Measurements from ENCODE around the gene UBASH3A. TPM values are rescaled to one million over a fixed set of nuclear protein-coding genes. Genes with fewer than 3 reads are reported as not detected.

UBASH3A gene
- total RNA-seq, 4 donors from 2014 or later: 0.40 TPM; not detected in 3

DNA sequence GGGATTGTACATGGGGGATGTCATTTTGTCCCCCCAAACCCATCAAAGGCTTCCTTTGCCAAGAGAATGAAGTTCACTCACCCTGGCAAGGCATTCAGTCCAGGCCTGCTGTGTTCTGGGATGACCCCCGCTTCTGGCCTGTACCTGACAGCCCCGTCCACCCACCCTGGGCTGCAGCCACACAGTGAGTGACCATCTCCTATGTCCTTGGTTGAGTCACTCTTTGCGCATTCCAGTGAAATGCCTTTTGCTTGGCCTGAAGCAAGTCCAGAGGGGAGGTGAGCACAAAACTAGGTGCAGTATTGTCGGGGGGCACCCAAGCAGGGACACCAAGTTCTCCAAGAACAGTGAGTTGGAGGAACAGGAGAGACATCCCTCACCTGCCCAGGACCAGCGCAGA, 18.1 kb upstream of the UBASH3A start:
- WGBS, 2 donors (ENCODE audit: low coverage in 1 of 2): 91 to 100% methylated on average over 1 to 3 of the region's 5 CpGs
- TF ChIP-seq POLR2A (IDR thresholded peaks at IDR 0.05): no peak
- TF ChIP-seq, protein P1, sequence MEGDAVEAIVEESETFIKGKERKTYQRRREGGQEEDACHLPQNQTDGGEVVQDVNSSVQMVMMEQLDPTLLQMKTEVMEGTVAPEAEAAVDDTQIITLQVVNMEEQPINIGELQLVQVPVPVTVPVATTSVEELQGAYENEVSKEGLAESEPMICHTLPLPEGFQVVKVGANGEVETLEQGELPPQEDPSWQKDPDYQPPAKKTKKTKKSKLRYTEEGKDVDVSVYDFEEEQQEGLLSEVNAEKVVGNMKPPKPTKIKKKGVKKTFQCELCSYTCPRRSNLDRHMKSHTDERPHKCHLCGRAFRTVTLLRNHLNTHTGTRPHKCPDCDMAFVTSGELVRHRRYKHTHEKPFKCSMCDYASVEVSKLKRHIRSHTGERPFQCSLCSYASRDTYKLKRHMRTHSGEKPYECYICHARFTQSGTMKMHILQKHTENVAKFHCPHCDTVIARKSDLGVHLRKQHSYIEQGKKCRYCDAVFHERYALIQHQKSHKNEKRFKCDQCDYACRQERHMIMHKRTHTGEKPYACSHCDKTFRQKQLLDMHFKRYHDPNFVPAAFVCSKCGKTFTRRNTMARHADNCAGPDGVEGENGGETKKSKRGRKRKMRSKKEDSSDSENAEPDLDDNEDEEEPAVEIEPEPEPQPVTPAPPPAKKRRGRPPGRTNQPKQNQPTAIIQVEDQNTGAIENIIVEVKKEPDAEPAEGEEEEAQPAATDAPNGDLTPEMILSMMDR (IDR thresholded peaks at IDR 0.05): no peak
- no peak for TF ChIP-seq EP300 (IDR thresholded peaks at IDR 0.05)
- TF ChIP-seq POLR2AphosphoS5 (IDR thresholded peaks at IDR 0.05): no peak
- peaks cover 64% of the 10 kb centered on the region for H3K27me3 ChIP-seq

GRCh38 chr21:42386034-42386591, 17.6 kb upstream of the UBASH3A start:
- Histone ChIP-seq H3K27me3 (peaks cover 69% of the 10 kb centered on the region), H3K27ac (no peak overlapping the region), H3K9me3 (peaks cover 0 to 21% (median 0%) of the 10 kb centered on the region in 3 donors), H3K4me3 (no peak overlapping the region), H3K4me1 (no peaks in the 10 kb centered on the region), H3K36me3 (no peaks in the 10 kb centered on the region)
- no peak for ATAC-seq
- TF ChIP-seq EP300 (IDR thresholded peaks at IDR 0.05) (no peak), POLR2AphosphoS5 (IDR thresholded peaks at IDR 0.05) (no peak), POLR2A (IDR thresholded peaks at IDR 0.05) (no peak)
- TF ChIP-seq, protein P1 (IDR thresholded peaks at IDR 0.05): no peak
- whole genome bisulfite sequencing, 2 donors (ENCODE audit: low coverage in 1 of 2): 89% methylated on average over 7 to 10 of the region's 11 CpGs

More for the DNA sequence above, 18.1 kb upstream of the UBASH3A start:
- no peaks in the 10 kb centered on the region for H3K4me1 ChIP-seq
- H3K27ac ChIP-seq: no peak overlapping the region
- H3K9me3 ChIP-seq: peaks cover 0 to 21% (median 0%) of the 10 kb centered on the region in 3 donors
- no peaks in the 10 kb centered on the region for H3K36me3 ChIP-seq
- H3K4me3 ChIP-seq: no peak overlapping the region
- no peak for ATAC-seq

DNA sequence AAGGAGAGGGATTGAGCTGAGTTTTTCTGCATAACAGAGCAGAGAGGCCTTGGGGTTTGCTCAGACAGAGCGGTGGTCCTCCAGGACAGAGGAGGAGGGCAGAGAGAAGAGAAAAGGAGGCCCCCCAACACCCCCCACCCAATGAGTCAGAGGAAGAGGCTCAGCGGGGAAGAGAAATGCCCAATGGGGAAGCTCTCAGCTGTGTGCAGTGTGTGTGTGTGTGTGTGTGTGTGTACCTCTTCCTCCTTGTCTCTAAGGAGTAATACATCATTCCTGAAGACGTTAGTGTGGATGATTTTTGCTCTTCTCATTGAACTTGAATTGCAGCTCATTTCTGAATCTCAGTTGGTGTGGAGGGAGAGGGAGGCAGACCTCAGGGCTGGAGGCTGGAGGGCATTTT, 16.5 kb upstream of the UBASH3A start:
- 25 to 44% methylated on average over 2 to 3 of the region's 3 CpGs for WGBS, 2 donors (ENCODE audit: low coverage in 1 of 2)
- peaks cover 79% of the 10 kb centered on the region for H3K27me3 ChIP-seq
- peaks cover 0 to 11% (median 0%) of the 10 kb centered on the region in 3 donors for H3K9me3 ChIP-seq

GRCh38 chr21:42387843-42388340, 15.8 kb upstream of the UBASH3A start:
- no peaks in the 10 kb centered on the region for H3K4me1 ChIP-seq
- ATAC-seq: no peak
- H3K4me3 ChIP-seq: no peak overlapping the region
- no peaks in the 10 kb centered on the region for H3K36me3 ChIP-seq
- H3K9me3 ChIP-seq: peaks cover 0 to 3% (median 0%) of the 10 kb centered on the region in 3 donors
- H3K27me3 ChIP-seq: peaks cover 84% of the 10 kb centered on the region
- WGBS, 2 donors (ENCODE audit: low coverage in 1 of 2): 80 to 93% methylated on average over 2 to 6 of the region's 6 CpGs
- no peak for TF ChIP-seq POLR2A (IDR thresholded peaks at IDR 0.05)
- TF ChIP-seq, protein P1 (IDR thresholded peaks at IDR 0.05): no peak
- no peak for TF ChIP-seq EP300 (IDR thresholded peaks at IDR 0.05)
- TF ChIP-seq POLR2AphosphoS5 (IDR thresholded peaks at IDR 0.05): no peak
- H3K27ac ChIP-seq: no peak overlapping the region

More for the DNA sequence above, 16.5 kb upstream of the UBASH3A start:
- ATAC-seq: no peak
- Histone ChIP-seq H3K4me1 (no peaks in the 10 kb centered on the region), H3K4me3 (no peak overlapping the region), H3K36me3 (no peaks in the 10 kb centered on the region), H3K27ac (no peak overlapping the region)
- TF ChIP-seq, protein P1 (IDR thresholded peaks at IDR 0.05): no peak
- TF ChIP-seq POLR2A (IDR thresholded peaks at IDR 0.05) (no peak), EP300 (IDR thresholded peaks at IDR 0.05) (no peak), POLR2AphosphoS5 (IDR thresholded peaks at IDR 0.05) (no peak)
